IMR-90 (cell line): Measurements from ENCODE around the gene NFE2. TPM values are rescaled to one million over a fixed set of nuclear protein-coding genes. Genes with fewer than 3 reads are reported as not detected.

Source experiments
- ATAC-seq: fragments of 200-7000 bp; cut with Tn5 transposase; 2 replicates; pipeline ENCODE4 v1.9.1; 2020; ENCODE audit warnings: low read depth, mild to moderate bottlenecking, moderate library complexity
- BruUV-seq: library from RNA; stranded (reverse); fragments of 400-500 nt; replicated peaks from 2 replicates; lab custom pipeline; 2021; lab: Mats Ljungman, UMichigan
- CTCF ChIA-PET: fragments of 300-600 bp; formaldehyde crosslinking; extraction: SDS; loops from one replicate; lab custom pipeline; 2021; ENCODE audit warnings: antibody characterized with exemption; lab: Yijun Ruan, JAX
- POLR2A ChIA-PET: fragments of 300-600 bp; sonication (Branson Sonifier 250); formaldehyde crosslinking; loops from one replicate; lab custom pipeline; 2022; ENCODE audit warnings: antibody characterized with exemption; ENCODE audit not compliant: unreplicated experiment; lab: Charles Lee
- DNase-seq: peaks from one replicate; pipeline ENCODE4 v3.0.0; 2013
- H2AFZ ChIP-seq: replicated peaks from 2 replicates; pipeline ENCODE3; 2013; ENCODE audit warnings: low read length, mild to moderate bottlenecking; ENCODE audit not compliant: poor library complexity
- H2AK5ac ChIP-seq: 2 replicates; pipeline ENCODE4 v1.6.1; 2013; ENCODE audit warnings: low read depth, low read length, inconsistent platforms
- H2AK9ac ChIP-seq: replicated peaks from 2 replicates; pipeline ENCODE3; 2013; ENCODE audit warnings: mild to moderate bottlenecking, low read depth, low read length, moderate library complexity; ENCODE audit not compliant: poor library complexity
- H2BK120ac ChIP-seq: 2 replicates; pipeline ENCODE4 v1.6.1; 2013; ENCODE audit warnings: low read depth, low read length, inconsistent platforms
- H2BK15ac ChIP-seq: 3 replicates; pipeline ENCODE4 v1.6.1; 2013; ENCODE audit warnings: low read depth, low read length, inconsistent platforms
- H2BK20ac ChIP-seq: 2 replicates; pipeline ENCODE4 v1.6.1; 2013; ENCODE audit warnings: low read depth, mild to moderate bottlenecking, inconsistent platforms, low read length, moderate library complexity
- H2BK5ac ChIP-seq: 2 replicates; pipeline ENCODE4 v1.6.1; 2013; ENCODE audit warnings: mild to moderate bottlenecking, low read depth, low read length, inconsistent platforms; ENCODE audit not compliant: poor library complexity, severe bottlenecking
- H3K14ac ChIP-seq: replicated peaks from 2 replicates; pipeline ENCODE4 v1.6.1; 2013; ENCODE audit warnings: low read depth, low read length, inconsistent platforms
- H3K18ac ChIP-seq: 2 replicates; pipeline ENCODE4 v1.6.1; 2013; ENCODE audit warnings: low read depth, low read length, control low read depth
- H3K23ac ChIP-seq: 2 replicates; pipeline ENCODE4 v1.6.1; 2013; ENCODE audit warnings: low read depth, low read length, inconsistent platforms
- H3K27ac ChIP-seq: 2 replicates; pipeline ENCODE4 v1.5.1; 2013; ENCODE audit warnings: mild to moderate bottlenecking, control low read depth, low read length; ENCODE audit not compliant: insufficient read depth
- H3K27me3 ChIP-seq: 2 replicates; pipeline ENCODE4 v1.6.1; 2013; ENCODE audit warnings: low read length; ENCODE audit not compliant: control insufficient read depth, insufficient read depth
- H3K36me3 ChIP-seq: 2 replicates; pipeline ENCODE4 v1.6.1; 2013; ENCODE audit warnings: low read length, mixed read lengths; ENCODE audit not compliant: control insufficient read depth, insufficient read depth
- H3K4ac ChIP-seq: 2 replicates; pipeline ENCODE4 v1.6.1; 2013; ENCODE audit warnings: low read depth, low read length, inconsistent platforms
- H3K4me1 ChIP-seq: 2 replicates; pipeline ENCODE4 v1.6.1; 2013; ENCODE audit warnings: low read length, mixed read lengths; ENCODE audit not compliant: control insufficient read depth, insufficient read depth
- H3K4me2 ChIP-seq: 2 replicates; pipeline ENCODE4 v1.6.1; 2013; ENCODE audit warnings: low read depth, mild to moderate bottlenecking, control low read depth, low read length, moderate library complexity
- H3K4me3 ChIP-seq: 2 replicates; pipeline ENCODE4 v1.5.1; 2013; ENCODE audit warnings: low read depth, mild to moderate bottlenecking, control low read depth, low read length, moderate library complexity; ENCODE audit not compliant: insufficient read depth
- H3K56ac ChIP-seq: 2 replicates; pipeline ENCODE4 v1.6.1; 2013; ENCODE audit warnings: low read length, inconsistent platforms; ENCODE audit not compliant: insufficient read depth; ENCODE audit errors: extremely low read depth
- H3K79me1 ChIP-seq, 2 experiments: 2 replicates each; pipeline ENCODE4 v1.6.1; 2013; ENCODE audit warnings: low read length in 2 of 2, inconsistent platforms in 1 of 2, low read depth in 1 of 2
- H3K9ac ChIP-seq: 2 replicates; pipeline ENCODE4 v1.6.1; 2013; ENCODE audit warnings: low read depth, low read length, control low read depth
- H3K9me1 ChIP-seq: 2 replicates; pipeline ENCODE4 v1.6.1; 2013; ENCODE audit warnings: low read length, inconsistent platforms; ENCODE audit not compliant: insufficient read depth
- H3K9me3 ChIP-seq: 2 replicates; pipeline ENCODE4 v1.6.1; 2013; ENCODE audit warnings: low read length; ENCODE audit not compliant: control insufficient read depth, insufficient read depth
- H4K20me1 ChIP-seq: 2 replicates; pipeline ENCODE4 v1.6.1; 2013; ENCODE audit warnings: low read length, inconsistent platforms; ENCODE audit not compliant: insufficient read depth
- H4K5ac ChIP-seq: 2 replicates; pipeline ENCODE4 v1.6.1; 2013; ENCODE audit warnings: mild to moderate bottlenecking, low read depth, low read length, control low read depth
- H4K8ac ChIP-seq, 2 experiments: 2 replicates each; pipeline ENCODE4 v1.6.1; 2013; ENCODE audit warnings: low read depth in 2 of 2, low read length in 2 of 2, control low read depth in 1 of 2, inconsistent platforms in 1 of 2
- H4K91ac ChIP-seq: 2 replicates; pipeline ENCODE4 v1.6.1; 2013; ENCODE audit warnings: low read depth, low read length, inconsistent platforms; ENCODE audit not compliant: insufficient read depth
- CHD1 ChIP-seq: IDR thresholded peaks from 2 replicates; pipeline ENCODE4 v1.6.1; 2012; ENCODE audit warnings: low read depth, low read length, improper control_type of control experiment
- CTCF ChIP-seq: conservative IDR thresholded peaks from 2 replicates; pipeline ENCODE4 v1.5.1; 2012; ENCODE audit warnings: mild to moderate bottlenecking, low read depth, low read length, improper control_type of control experiment
- ELK1 ChIP-seq: fragments of 150-350 bp; IDR thresholded peaks from 2 replicates; pipeline ENCODE4 v1.6.1; 2016; ENCODE audit warnings: low read depth, mild to moderate bottlenecking, low read length, moderate library complexity, borderline replicate concordance
- FOS ChIP-seq: fragments of 150-350 bp; IDR thresholded peaks from 2 replicates; pipeline ENCODE4 v1.6.1; 2016; ENCODE audit warnings: low read depth, low read length
- MAZ ChIP-seq: IDR thresholded peaks from 2 replicates; pipeline ENCODE4 v1.6.1; 2012; ENCODE audit warnings: low read depth, mild to moderate bottlenecking, low read length, improper control_type of control experiment, moderate library complexity, borderline replicate concordance
- POLR2A ChIP-seq: IDR thresholded peaks from 2 replicates; pipeline ENCODE4 v1.6.1; 2012; ENCODE audit warnings: mild to moderate bottlenecking, low read depth, low read length
- WGBS, 2 experiments: methylation state at CpG; one replicate each; pipeline versions ENCODE4 v1.1.5 to v1.1.7; 2013; ENCODE audit warnings: missing lambda C conversion rate in 2 of 2; ENCODE audit not compliant: insufficient read length in 1 of 2; ENCODE audit errors: extremely low coverage in 2 of 2; 5-methylcytosine and 5-hydroxymethylcytosine counted together
- dilution Hi-C: fragments of 300-500 bp; cut with HindIII; formaldehyde crosslinking; loops from one replicate; pipeline ENCODE4 v1.14.3; 2018; ENCODE audit warnings: low sequenced_read_pairs; ENCODE audit not compliant: unreplicated experiment
- in situ Hi-C: fragments of 300-500 bp; cut with MboI; formaldehyde crosslinking; loops from 3 replicates; pipeline ENCODE4 v1.14.3; 2019; ENCODE audit warnings: low sequenced_read_pairs, inconsistent platforms, mixed read lengths
- intact Hi-C: fragments of 100-400 bp; cut with micrococcal nuclease; formaldehyde crosslinking; loops from 2 replicates; pipeline ENCODE4 v1.10.0; 2022
- polyA plus RNA-seq, 3 experiments: library from polyadenylated mRNA; depleted of rRNA; stranded (reverse); fragments of >200 nt; gene quantifications; 2 replicates each; pipeline ENCODE4 v1.2.3, GENCODE V29; 2012; ENCODE audit warnings: low replicate concordance in 1 of 3
- total RNA-seq: library from RNA; depleted of rRNA; stranded (reverse); fragments of >200 nt; gene quantifications from 2 replicates; pipeline ENCODE4 v1.2.3, GENCODE V29; 2012

Gene NFE2
- total and polyA plus RNA-seq, 2 of the 4 experiments (the other 2 are of a cell fraction): 0.18 to 0.32 TPM

- Histone ChIP-seq H4K91ac (no peak overlapping the region), H3K4me2 (peak overlapping the region; percentile 66), H4K8ac (no peak overlapping the region), H2AK9ac (no peak overlapping the region), H3K27me3 (no peaks in the 10 kb centered on the region), H3K23ac (peak overlapping the region; percentile 13; the same call in 1 of the 2 replicates), H3K79me1 (peaks cover 43 to 80% of the 10 kb centered on the region in 2 experiments), H3K9me3 (no peaks in the 10 kb centered on the region), H3K27ac (peak overlapping the region; percentile 60), H2AK5ac (peak overlapping the region; percentile 16; the same call in 1 of the 2 replicates), H3K36me3 (peaks cover 10% of the 10 kb centered on the region), H3K9ac (no peak overlapping the region), H3K18ac (0 out of 2 replicates have a peak overlapping the region, but pooled peaks have one; percentile 17), H3K56ac (no peak overlapping the region), H2BK15ac (no peak overlapping the region), H3K4me1 (peaks cover 40% of the 10 kb centered on the region), H2BK5ac (peak overlapping the region; percentile 3), H4K5ac (no peak overlapping the region), H3K14ac (peak overlapping the region; percentile 23; the same call in 1 of the 2 replicates), H4K20me1 (peaks cover 47% of the 10 kb centered on the region), H3K4me3 (no peak overlapping the region), H3K9me1 (peaks cover 25% of the 10 kb centered on the region), H2BK120ac (peak overlapping the region; percentile 10), H3K4ac (peak overlapping the region; percentile 26; the same call in 1 of the 2 replicates), H2BK20ac (no peak overlapping the region), H2AFZ (no peak overlapping the region)
- intact Hi-C loops (loop anchor here (2.0 kb wide), 1 partner anchor 21 kb away; no protein-coding TSS in a partner anchor), dilution Hi-C loops (no loop called here), in situ Hi-C loops (no loop called here)
- BruUV-seq: no TSS peak
- ChIA-PET POLR2A (interaction anchor here (1.7 kb wide), 1 partner anchor 13 kb away, joined by 7 read pairs; the partner anchor contains the start of gene COPZ1), CTCF (interaction anchor here (1.2 to 2.3 kb wide), 5 partner anchors 14 to 124 kb away, joined by 3 to 16 read pairs (median 5); partner anchors contain the start of gene COPZ1)
- no peak for TF ChIP-seq POLR2A
- TF ChIP-seq FOS: 0 out of 2 replicates have a peak, but pooled peaks have one; percentile 40
- TF ChIP-seq CTCF: 0 out of 2 replicates have a peak, but pooled peaks have one; percentile 4
- TF ChIP-seq CHD1: no peak
- TF ChIP-seq MAZ: no peak
- TF ChIP-seq ELK1: no peak
- WGBS, 2 experiments: 50% methylated on average over 1 of the region's 3 CpGs; no CpG with 5 or more reads in 1 of the 2 experiments
- DNase-seq: peak; percentile 63
- peak; percentile 74 for ATAC-seq
Observed at GRCh38 chr12:54337854-54338650, 37.2 kb upstream of the NFE2 start.
